Ascending aorta (tissue), 2 donors: ENCODE results near the gene RANGAP1. TPM values are rescaled to one million over a fixed set of nuclear protein-coding genes. Genes with fewer than 3 reads are reported as not detected.

ENCODE experiments used
- DNase-seq, 2 donors: peaks; one replicate each; pipeline ENCODE4 v3.0.0-alpha.2; 2019; ENCODE audit warnings: low spot score in 2 of 2
- H3K27ac ChIP-seq, 2 donors: fragments of 200-600 bp; sonication (generic); one replicate each; pipeline ENCODE4 v1.5.1; 2016 to 2017; ENCODE audit warnings: mild to moderate bottlenecking in 1 of 2
- H3K27me3 ChIP-seq: fragments of 200-600 bp; sonication (generic); one replicate; pipeline ENCODE4 v1.5.1; 2017
- H3K36me3 ChIP-seq, 2 donors: fragments of 200-600 bp; sonication (generic); one replicate each; pipeline ENCODE4 v1.5.1; 2016
- H3K4me1 ChIP-seq, 2 donors: fragments of 200-600 bp; sonication (generic); one replicate each; pipeline ENCODE4 v1.5.1; 2016 to 2017; ENCODE audit warnings: mild to moderate bottlenecking in 1 of 2
- H3K4me3 ChIP-seq, 2 donors: fragments of 200-600 bp; sonication (generic); one replicate each; pipeline ENCODE4 v1.5.1; 2016 to 2017; ENCODE audit warnings: mild to moderate bottlenecking in 1 of 2
- H3K9me3 ChIP-seq, 2 donors: fragments of 200-600 bp; sonication (generic); one replicate each; pipeline ENCODE4 v1.5.1; 2016
- CTCF ChIP-seq, 3 experiments: fragments of 200-600 bp in 2 of 3; fragments of 450-650 bp in 1 of 3; sonication (generic) in 2 of 3; IDR thresholded peaks; one replicate each; pipeline ENCODE4 v1.5.1; 2016 to 2019; ENCODE audit warnings: antibody characterized with exemption in 3 of 3, mild to moderate bottlenecking in 1 of 3, moderate library complexity in 1 of 3
- intact Hi-C: fragments of 100-400 bp; cut with DNase I; formaldehyde crosslinking; loops from one replicate; pipeline ENCODE4 v1.15.1; 2023
- total RNA-seq: library from RNA; depleted of rRNA; stranded (reverse); fragments of >200 nt; gene quantifications from one replicate; pipeline ENCODE4 v1.1.0, GENCODE V29; 2016

The RANGAP1 gene
- total RNA-seq, 1 donor from 2014 or later = 49.8 TPM

GRCh38 chr22:41248758-41249157 is 37.2 kb downstream of the RANGAP1 start:
- no peak overlapping the region for H3K27ac ChIP-seq
- intact Hi-C loops = no loop called here
- no peaks in the 10 kb centered on the region for H3K27me3 ChIP-seq
- no peak overlapping the region for H3K4me3 ChIP-seq
- no peaks in the 10 kb centered on the region for H3K4me1 ChIP-seq
- TF ChIP-seq CTCF (IDR thresholded peaks at IDR 0.05) = no peak
- H3K36me3 ChIP-seq = peaks cover 72 to 82% of the 10 kb centered on the region in 2 donors
- H3K9me3 ChIP-seq = no peaks in the 10 kb centered on the region
- DNase-seq = no peak

GRCh38 chr22:41248314-41248713 is 37.7 kb downstream of the RANGAP1 start:
- Histone ChIP-seq H3K27ac (no peak overlapping the region), H3K9me3 (no peaks in the 10 kb centered on the region), H3K4me3 (no peak overlapping the region), H3K36me3 (peaks cover 69 to 78% of the 10 kb centered on the region in 2 donors), H3K4me1 (no peaks in the 10 kb centered on the region), H3K27me3 (no peaks in the 10 kb centered on the region)
- TF ChIP-seq CTCF (IDR thresholded peaks at IDR 0.05) = no peak
- intact Hi-C loops = no loop called here
- DNase-seq = no peak

GRCh38 chr22:41247703-41248102 is 38.3 kb downstream of the RANGAP1 start:
- H3K4me1 ChIP-seq = no peaks in the 10 kb centered on the region
- H3K27me3 ChIP-seq = no peaks in the 10 kb centered on the region
- TF ChIP-seq CTCF (IDR thresholded peaks at IDR 0.05) = no peak
- no peak for DNase-seq
- no peak overlapping the region for H3K4me3 ChIP-seq
- intact Hi-C loops = no loop called here
- H3K27ac ChIP-seq = no peak overlapping the region
- peaks cover 63 to 72% of the 10 kb centered on the region in 2 donors for H3K36me3 ChIP-seq
- no peaks in the 10 kb centered on the region for H3K9me3 ChIP-seq

- H3K4me3 ChIP-seq = no peak overlapping the region
- TF ChIP-seq CTCF (IDR thresholded peaks at IDR 0.05) = no peak
- no peaks in the 10 kb centered on the region for H3K27me3 ChIP-seq
- DNase-seq = no peak
- peaks cover 51 to 55% of the 10 kb centered on the region in 2 donors for H3K36me3 ChIP-seq
- intact Hi-C loops = no loop called here
- H3K27ac ChIP-seq = no peak overlapping the region
- H3K9me3 ChIP-seq = no peaks in the 10 kb centered on the region
- no peaks in the 10 kb centered on the region for H3K4me1 ChIP-seq
Measured at GRCh38 chr22:41245917-41246499, 40.0 kb downstream of the RANGAP1 start.

GRCh38 chr22:41243361-41243760 is 42.6 kb downstream of the RANGAP1 start:
- peaks cover 28 to 30% of the 10 kb centered on the region in 2 donors for H3K36me3 ChIP-seq
- DNase-seq = no peak
- peaks cover 0 to 1% of the 10 kb centered on the region in 2 donors for H3K4me1 ChIP-seq
- H3K27ac ChIP-seq = no peak overlapping the region
- intact Hi-C loops = no loop called here
- no peak for TF ChIP-seq CTCF (IDR thresholded peaks at IDR 0.05)
- H3K27me3 ChIP-seq = no peaks in the 10 kb centered on the region
- no peaks in the 10 kb centered on the region for H3K9me3 ChIP-seq
- H3K4me3 ChIP-seq = no peak overlapping the region
